ENCODE results near the gene PCSK5.
"Not testable (repeated sequence)": the region's sequence is repeated elsewhere in the genome, so short reads cannot be mapped to it uniquely, and the experiment has no call there.

PCSK5 gene

GRCh38 chr9:75890472-75891276 is at the start of gene PCSK5:
Gene PCSK5 (plus strand): TSS chr9:75890673. CDS start chr9:75891182, 509 bp downstream.
- peak; percentile 94 for DNase-seq (ENCODE audit: low spot score)

GRCh38 chr9:75844321-75844720 is 46.2 kb upstream of the PCSK5 start:
- DNase-seq (ENCODE audit: low spot score), result no peak

GRCh38 chr9:75845806-75846205 is 44.7 kb upstream of the PCSK5 start:
- no peak for DNase-seq (ENCODE audit: low spot score)

GRCh38 chr9:75847085-75847484 is 43.4 kb upstream of the PCSK5 start:
- DNase-seq (ENCODE audit: low spot score), result no peak

GRCh38 chr9:75850459-75851200 is 39.8 kb upstream of the PCSK5 start:
- DNase-seq (ENCODE audit: low spot score), result no peak

GRCh38 chr9:75851917-75852316 is 38.6 kb upstream of the PCSK5 start:
- DNase-seq (ENCODE audit: low spot score), result no peak

- no peak for DNase-seq (ENCODE audit: low spot score)
Measured at GRCh38 chr9:75852746-75853145, 37.7 kb upstream of the PCSK5 start.

GRCh38 chr9:75855509-75855908 is 35.0 kb upstream of the PCSK5 start:
- DNase-seq (ENCODE audit: low spot score), result no peak

- no peak for DNase-seq (ENCODE audit: low spot score)
Measured at GRCh38 chr9:75858497-75859092, 31.9 kb upstream of the PCSK5 start.

GRCh38 chr9:75864266-75864665 is 26.2 kb upstream of the PCSK5 start:
- no peak for DNase-seq (ENCODE audit: low spot score)

GRCh38 chr9:75866273-75866871 is 24.1 kb upstream of the PCSK5 start:
- DNase-seq (ENCODE audit: low spot score), result no peak

GRCh38 chr9:75868526-75868925 is 21.9 kb upstream of the PCSK5 start:
- not testable (repeated sequence) for DNase-seq (ENCODE audit: low spot score)

GRCh38 chr9:75869236-75869635 is 21.2 kb upstream of the PCSK5 start:
- no peak for DNase-seq (ENCODE audit: low spot score)

GRCh38 chr9:75870450-75870849 is 20.0 kb upstream of the PCSK5 start:
- DNase-seq (ENCODE audit: low spot score), result no peak

GRCh38 chr9:75871624-75872023 is 18.8 kb upstream of the PCSK5 start:
- DNase-seq (ENCODE audit: low spot score), result no peak

- no peak for DNase-seq (ENCODE audit: low spot score)
Measured at GRCh38 chr9:75873712-75874111, 16.8 kb upstream of the PCSK5 start.

- DNase-seq (ENCODE audit: low spot score), result no peak
Measured at GRCh38 chr9:75876999-75877640, 13.4 kb upstream of the PCSK5 start.

GRCh38 chr9:75878488-75878860 is 12.0 kb upstream of the PCSK5 start:
- DNase-seq (ENCODE audit: low spot score), result no peak

- no peak for DNase-seq (ENCODE audit: low spot score)
Measured at GRCh38 chr9:75880618-75881017, 9.9 kb upstream of the PCSK5 start.

GRCh38 chr9:75881761-75882160 is 8.7 kb upstream of the PCSK5 start:
- DNase-seq (ENCODE audit: low spot score), result no peak

GRCh38 chr9:75885652-75886051 is 4.8 kb upstream of the PCSK5 start:
- no peak for DNase-seq (ENCODE audit: low spot score)

GRCh38 chr9:75889577-75889976 is 896 bp upstream of the PCSK5 start:
- DNase-seq (ENCODE audit: low spot score), result no peak
